Naive thymus-derived CD4-positive, alpha-beta T cell (primary cell): ENCODE results near the gene TM2D3. TPM values are rescaled to one million over a fixed set of nuclear protein-coding genes. Genes with fewer than 3 reads are reported as not detected.

Source experiments
- ATAC-seq: fragments of 150-1000 bp; cut with Tn5 transposase; 2 replicates; pipeline ENCODE4 v1.10.0; 2021; ENCODE audit warnings: mild to moderate bottlenecking, moderate library complexity
- CTCF ChIA-PET: fragments of 350-600 bp; sonication (Branson Sonifier 250); formaldehyde crosslinking; loops from one replicate; lab custom pipeline; 2021; ENCODE audit warnings: antibody characterized with exemption; lab: Charles Lee
- POLR2A ChIA-PET: fragments of 350-600 bp; sonication (Branson Sonifier 250); formaldehyde crosslinking; loops from one replicate; lab custom pipeline; 2021; ENCODE audit warnings: antibody characterized with exemption, inconsistent platforms; lab: Charles Lee
- DNase-seq, 9 donors: peaks; one replicate each; pipeline versions ENCODE4 v3.0.0 to v3.0.0-alpha.2; 2020 to 2022; ENCODE audit warnings: mixed read lengths in 1 of 9
- H3K27ac ChIP-seq: one replicate; pipeline ENCODE4 v1.7.0; 2013; ENCODE audit warnings: mild to moderate bottlenecking, low read depth, low read length, moderate library complexity
- H3K27me3 ChIP-seq, 2 donors: one replicate each; pipeline ENCODE4 v1.7.0; 2013; ENCODE audit warnings: low read length in 2 of 2, mild to moderate bottlenecking in 2 of 2, moderate library complexity in 2 of 2; ENCODE audit not compliant: control insufficient read depth in 2 of 2, insufficient read depth in 2 of 2
- H3K36me3 ChIP-seq, 3 experiments: 1 replicate in 2 of 3; 2 replicates in 1 of 3; pipeline ENCODE4 v1.7.0; 2013; ENCODE audit warnings: low read length in 3 of 3, mild to moderate bottlenecking in 3 of 3, moderate library complexity in 1 of 3; ENCODE audit not compliant: insufficient read depth in 3 of 3, control insufficient read depth in 2 of 3
- H3K4me1 ChIP-seq, 2 donors: one replicate each; pipeline ENCODE4 v1.7.0; 2013; ENCODE audit warnings: low read length in 2 of 2, mild to moderate bottlenecking in 2 of 2, moderate library complexity in 1 of 2; ENCODE audit not compliant: control insufficient read depth in 2 of 2, insufficient read depth in 2 of 2
- H3K4me3 ChIP-seq: 2 replicates; pipeline ENCODE4 v1.7.0; 2013; ENCODE audit warnings: mild to moderate bottlenecking, low read length
- H3K9me3 ChIP-seq, 3 experiments: 1 replicate in 2 of 3; 2 replicates in 1 of 3; pipeline ENCODE4 v1.7.0; 2013; ENCODE audit warnings: low read length in 3 of 3; ENCODE audit not compliant: control insufficient read depth in 2 of 3
- H3K27ac Mint-ChIP-seq, 9 donors: one replicate each; pipeline ENCODE4 v1.8.0; 2020 to 2022; ENCODE audit warnings: mixed read lengths in 9 of 9, mild to moderate bottlenecking in 8 of 9, moderate library complexity in 5 of 9, inconsistent platforms in 2 of 9
- H3K27me3 Mint-ChIP-seq, 5 donors: one replicate each; pipeline ENCODE4 v1.8.0; 2021 to 2022; ENCODE audit warnings: mixed read lengths in 5 of 5, mild to moderate bottlenecking in 1 of 5
- H3K36me3 Mint-ChIP-seq, 5 donors: one replicate each; pipeline ENCODE4 v1.8.0; 2020 to 2022; ENCODE audit warnings: mixed read lengths in 5 of 5, mild to moderate bottlenecking in 3 of 5, inconsistent platforms in 1 of 5
- H3K4me1 Mint-ChIP-seq, 7 donors: one replicate each; pipeline ENCODE4 v1.8.0; 2020 to 2022; ENCODE audit warnings: mixed read lengths in 7 of 7, mild to moderate bottlenecking in 3 of 7, inconsistent platforms in 1 of 7
- H3K4me3 Mint-ChIP-seq, 10 donors: one replicate each; pipeline ENCODE4 v1.8.0; 2020 to 2022; ENCODE audit warnings: mild to moderate bottlenecking in 10 of 10, mixed read lengths in 10 of 10, moderate library complexity in 6 of 10, inconsistent platforms in 2 of 10
- H3K9me3 Mint-ChIP-seq, 11 donors: one replicate each; pipeline ENCODE4 v1.8.0; 2020 to 2022; ENCODE audit warnings: mixed read lengths in 11 of 11, mild to moderate bottlenecking in 4 of 11, inconsistent platforms in 1 of 11, moderate library complexity in 1 of 11
- intact Hi-C, 2 donors: fragments of 100-400 bp; cut with micrococcal nuclease; formaldehyde crosslinking; loops; one replicate each; pipeline ENCODE4 v1.15.1; 2023
- polyA plus RNA-seq, 2 donors: library from polyadenylated mRNA; unstranded; fragments of 300-500 nt; fragmentation: Illumina TruSeq; gene quantifications; one replicate each; pipeline ENCODE4 v1.2.3, GENCODE V29; 2021
- total RNA-seq, 6 experiments: library from RNA in 5 of 6; stranded (reverse) in 5 of 6; gene quantifications; 1 replicate in 5 of 6; 2 replicates in 1 of 6; pipeline ENCODE4 v1.2.3 and lab custom pipeline; 2021 to 2026

Gene TM2D3, protein sequence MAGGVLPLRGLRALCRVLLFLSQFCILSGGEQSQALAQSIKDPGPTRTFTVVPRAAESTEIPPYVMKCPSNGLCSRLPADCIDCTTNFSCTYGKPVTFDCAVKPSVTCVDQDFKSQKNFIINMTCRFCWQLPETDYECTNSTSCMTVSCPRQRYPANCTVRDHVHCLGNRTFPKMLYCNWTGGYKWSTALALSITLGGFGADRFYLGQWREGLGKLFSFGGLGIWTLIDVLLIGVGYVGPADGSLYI
- total RNA-seq (100 to 1,000 TPM in 1 of 5 experiments, 10 to 100 TPM in 4; 54.4 to 105 (median 87.9) TPM), polyA plus RNA-seq (10 to 100 TPM; 42.8 to 49.2 TPM), total RNA-seq (lab: John Stamatoyannopoulos, UW) (54.4 reads per million, percentile 73 among the genes with 10 or more reads in this experiment)

DNA sequence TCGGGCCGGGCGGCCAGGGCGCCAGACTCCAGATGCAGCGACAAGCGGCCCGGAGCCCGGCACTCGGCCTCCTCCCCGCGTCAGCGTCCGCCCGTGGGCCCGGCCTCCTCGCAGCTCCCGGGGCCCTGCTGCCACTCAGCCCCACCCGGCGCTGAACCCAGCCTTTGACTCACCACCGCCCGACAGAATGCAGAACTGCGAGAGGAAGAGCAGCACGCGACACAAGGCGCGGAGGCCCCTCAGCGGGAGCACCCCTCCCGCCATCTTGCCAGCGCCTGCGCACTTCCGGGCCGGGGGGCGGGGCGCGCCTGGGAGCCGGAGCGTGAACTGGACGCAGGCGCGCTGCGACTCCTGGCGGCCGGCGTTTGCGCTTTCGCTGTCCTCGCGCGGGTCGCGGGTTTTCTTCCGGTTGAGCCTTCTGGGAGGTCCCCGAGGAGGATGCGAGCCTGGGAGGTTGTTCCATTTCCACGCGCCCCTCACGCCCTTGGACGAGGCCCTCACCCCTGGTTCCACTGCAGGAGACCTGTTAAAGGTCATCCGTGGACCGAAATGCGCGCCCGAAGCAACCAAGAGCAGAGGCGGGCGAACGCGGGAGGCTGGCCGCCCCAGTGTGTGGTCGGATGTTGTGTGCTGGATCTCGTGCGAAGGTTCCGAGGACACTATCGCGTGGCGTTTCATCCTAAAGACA is at the start of gene TM2D3:
Gene TM2D3 (minus strand): TSS at position 284 of the 688 bp plus-strand sequence. CDS start 20 bp downstream, at position 264.
- H3K4me3 Mint-ChIP-seq = peak within 1 kb of the TSS; percentile 88 to 95 (median 94)
- H3K36me3 ChIP-seq = peaks cover 0 to 19% (median 12%) of the 10 kb centered on the region in 3 experiments
- H3K36me3 Mint-ChIP-seq = peaks cover 0 to 16% (median 6%) of the 10 kb centered on the region in 5 donors
- no peaks in the 10 kb centered on the region for H3K27me3 Mint-ChIP-seq
- ChIA-PET CTCF (interaction anchor here (0.6 to 1.0 kb wide), 3 partner anchors 10 to 360 kb away, joined by 3 to 5 read pairs (median 3); no protein-coding TSS in a partner anchor), POLR2A (interaction anchor here (0.8 to 2.9 kb wide), 6 partner anchors 11 to 359 kb away, joined by 3 to 24 read pairs (median 5); partner anchors contain the start of gene SNRPA1)
- no peaks in the 10 kb centered on the region for H3K9me3 Mint-ChIP-seq
- H3K4me1 Mint-ChIP-seq = peaks cover 16 to 53% (median 35%) of the 10 kb centered on the region in 7 donors
- ATAC-seq (peak; percentile 96), DNase-seq (peak; percentile 92 to 98 (median 96))
- H3K9me3 ChIP-seq = no peaks in the 10 kb centered on the region
- intact Hi-C loops = loop anchor here (1.0 to 5.0 kb wide), 12 partner anchors 11 to 1310 kb away; partner anchors contain the start of genes ASB7 (in 2 of the 2), LINS1 (in 2 of the 2), TARS3 (in 2 of the 2) and ADAMTS17 (in 1 of the 2)
- H3K4me3 ChIP-seq = peak within 1 kb of the TSS; percentile 99
- no peaks in the 10 kb centered on the region for H3K27me3 ChIP-seq
- peaks cover 19 to 26% of the 10 kb centered on the region in 2 donors for H3K4me1 ChIP-seq
- peak within 1 kb of the TSS; percentile 87 to 98 (median 96) for H3K27ac Mint-ChIP-seq
- peak within 1 kb of the TSS; percentile 91 for H3K27ac ChIP-seq

GRCh38 chr15:101698314-101698713 is 46.1 kb upstream of the TM2D3 start:
- peaks cover 13 to 61% (median 34%) of the 10 kb centered on the region in 3 experiments for H3K36me3 ChIP-seq
- H3K4me1 Mint-ChIP-seq = peaks cover 16 to 57% (median 46%) of the 10 kb centered on the region in 7 donors
- no peak for ATAC-seq

GRCh38 chr15:101697488-101697887 is 45.3 kb upstream of the TM2D3 start:
- H3K4me1 ChIP-seq = peaks cover 0 to 18% of the 10 kb centered on the region in 2 donors
- H3K9me3 ChIP-seq = no peaks in the 10 kb centered on the region
- H3K4me3 ChIP-seq = no peak overlapping the region
- peak overlapping the region; percentile 61 for H3K27ac ChIP-seq
- DNase-seq (peak in 7 of 9 donors; percentile 15 to 58 (median 27)), ATAC-seq (peak; percentile 77)
- peaks cover 8 to 58% (median 28%) of the 10 kb centered on the region in 3 experiments for H3K36me3 ChIP-seq
- intact Hi-C loops = loop anchor here (1.0 to 2.0 kb wide), 3 partner anchors 26 to 45 kb away; partner anchors contain the start of genes TARS3 (in 1 of the 2) and TM2D3 (in 1 of the 2)
- CTCF ChIA-PET = no interaction called here
- H3K36me3 Mint-ChIP-seq = peaks cover 36 to 78% (median 56%) of the 10 kb centered on the region in 5 donors
- no peaks in the 10 kb centered on the region for H3K27me3 Mint-ChIP-seq
- H3K27ac Mint-ChIP-seq = peak overlapping the region; percentile 80 to 99 (median 91)
- H3K4me3 Mint-ChIP-seq = peak overlapping the region; percentile 70 to 87 (median 75)
- H3K9me3 Mint-ChIP-seq = peaks cover 0 to 2% (median 0%) of the 10 kb centered on the region in 11 donors
- POLR2A ChIA-PET = no interaction called here
- peaks cover 16 to 62% (median 44%) of the 10 kb centered on the region in 7 donors for H3K4me1 Mint-ChIP-seq
- no peaks in the 10 kb centered on the region for H3K27me3 ChIP-seq

More at GRCh38 chr15:101698314-101698713, 46.1 kb upstream of the TM2D3 start:
- intact Hi-C loops = no loop called here
- Mint-ChIP-seq H3K9me3 (peaks cover 0 to 2% (median 0%) of the 10 kb centered on the region in 11 donors), H3K27ac (peak overlapping the region in 7 of 9 donors; percentile 32 to 99 (median 88)), H3K36me3 (peaks cover 35 to 76% (median 55%) of the 10 kb centered on the region in 5 donors), H3K27me3 (no peaks in the 10 kb centered on the region), H3K4me3 (peak overlapping the region in 3 of 10 donors; percentile 42 to 79 (median 74))
- Histone ChIP-seq H3K27ac (no peak overlapping the region), H3K4me3 (no peak overlapping the region), H3K9me3 (no peaks in the 10 kb centered on the region), H3K27me3 (no peaks in the 10 kb centered on the region), H3K4me1 (peaks cover 0 to 18% of the 10 kb centered on the region in 2 donors)
- no peak for DNase-seq
- ChIA-PET CTCF (no interaction called here), POLR2A (no interaction called here)

GRCh38 chr15:101696829-101697228 is 44.6 kb upstream of the TM2D3 start:
- Histone ChIP-seq H3K4me1 (peaks cover 0 to 18% of the 10 kb centered on the region in 2 donors), H3K27me3 (no peaks in the 10 kb centered on the region), H3K4me3 (no peak overlapping the region), H3K27ac (no peak overlapping the region), H3K9me3 (no peaks in the 10 kb centered on the region), H3K36me3 (peaks cover 8 to 56% (median 22%) of the 10 kb centered on the region in 3 experiments)
- Mint-ChIP-seq H3K9me3 (peaks cover 0 to 2% (median 0%) of the 10 kb centered on the region in 11 donors), H3K4me3 (peak overlapping the region in 9 of 10 donors; percentile 52 to 87 (median 76)), H3K27me3 (no peaks in the 10 kb centered on the region), H3K4me1 (peaks cover 16 to 60% (median 44%) of the 10 kb centered on the region in 7 donors), H3K36me3 (peaks cover 34 to 73% (median 50%) of the 10 kb centered on the region in 5 donors), H3K27ac (peak overlapping the region; percentile 80 to 99 (median 91))
- POLR2A ChIA-PET = no interaction called here
- no peak for DNase-seq
- ATAC-seq = no peak
- CTCF ChIA-PET = no interaction called here
- intact Hi-C loops = loop anchor here (1.0 to 2.0 kb wide), 3 partner anchors 26 to 45 kb away; partner anchors contain the start of genes TARS3 (in 1 of the 2) and TM2D3 (in 1 of the 2)

- Mint-ChIP-seq H3K27me3 (no peaks in the 10 kb centered on the region), H3K36me3 (peaks cover 19 to 63% (median 38%) of the 10 kb centered on the region in 5 donors), H3K4me1 (peaks cover 13 to 72% (median 39%) of the 10 kb centered on the region in 7 donors), H3K4me3 (no peak overlapping the region), H3K9me3 (peaks cover 0 to 4% (median 0%) of the 10 kb centered on the region in 11 donors), H3K27ac (peak overlapping the region in 1 of 9 donors; percentile 13)
- ChIA-PET CTCF (no interaction called here), POLR2A (no interaction called here)
- no peak for ATAC-seq
- peaks cover 0 to 18% of the 10 kb centered on the region in 2 donors for H3K4me1 ChIP-seq
- no peak overlapping the region for H3K27ac ChIP-seq
- H3K4me3 ChIP-seq = no peak overlapping the region
- intact Hi-C loops = no loop called here
- no peaks in the 10 kb centered on the region for H3K9me3 ChIP-seq
- no peak for DNase-seq
- peaks cover 8 to 36% (median 9%) of the 10 kb centered on the region in 3 experiments for H3K36me3 ChIP-seq
- no peaks in the 10 kb centered on the region for H3K27me3 ChIP-seq
These were observed 42.1 kb upstream of the TM2D3 start for GRCh38 chr15:101694261-101694660.
